A673 (cell line): ENCODE measurements around the gene ESRRA. TPM values are rescaled to one million over a fixed set of nuclear protein-coding genes. Genes with fewer than 3 reads are reported as not detected.
"Not testable (repeated sequence)": the region's sequence is repeated elsewhere in the genome, so short reads cannot be mapped to it uniquely, and the experiment has no call there.

Experiments
- BruUV-seq: library from RNA; stranded (reverse); fragments of 400-500 nt; replicated peaks from 2 replicates; lab custom pipeline; 2021; lab: Mats Ljungman, UMichigan
- CTCF ChIA-PET: fragments of 300-600 bp; sonication (Branson Sonifier 250); formaldehyde crosslinking; loops from one replicate; lab custom pipeline; 2022; ENCODE audit warnings: antibody characterized with exemption; lab: Charles Lee
- POLR2A ChIA-PET: fragments of 300-600 bp; sonication (Branson Sonifier 250); formaldehyde crosslinking; loops from one replicate; lab custom pipeline; 2022; ENCODE audit warnings: antibody characterized with exemption; ENCODE audit not compliant: low non-redundant PET; lab: Charles Lee
- DNase-seq: peaks from one replicate; pipeline ENCODE4 v3.0.0-alpha.2; 2015; ENCODE audit warnings: low spot score
- H3K27ac ChIP-seq: fragments of 200-600 bp; sonication (generic); 2 replicates; pipeline ENCODE4 v1.5.1; 2016; ENCODE audit warnings: mixed run types, low read depth, mild to moderate bottlenecking, mixed read lengths, antibody characterized with exemption, low read length; ENCODE audit not compliant: poor library complexity, severe bottlenecking
- H3K27me3 ChIP-seq: fragments of 200-600 bp; sonication (generic); replicated peaks from 2 replicates; pipeline ENCODE4 v1.6.1; 2017; ENCODE audit warnings: mixed run types, low read depth, mild to moderate bottlenecking, mixed read lengths, antibody characterized with exemption, low read length; ENCODE audit not compliant: insufficient read depth, poor library complexity
- H3K36me3 ChIP-seq: fragments of 200-600 bp; sonication (generic); 2 replicates; pipeline ENCODE4 v1.6.1; 2016; ENCODE audit warnings: mixed run types, mild to moderate bottlenecking, mixed read lengths, antibody characterized with exemption, low read length; ENCODE audit not compliant: insufficient read depth, poor library complexity, severe bottlenecking
- H3K4me1 ChIP-seq: fragments of 200-600 bp; sonication (generic); 2 replicates; pipeline ENCODE4 v1.6.1; 2017; ENCODE audit warnings: mixed run types, mild to moderate bottlenecking, mixed read lengths, antibody characterized with exemption, low read length; ENCODE audit not compliant: insufficient read depth, poor library complexity, severe bottlenecking
- H3K4me3 ChIP-seq: fragments of 200-600 bp; sonication (generic); 2 replicates; pipeline ENCODE4 v1.5.1; 2016; ENCODE audit warnings: low read depth, mixed run types, mild to moderate bottlenecking, mixed read lengths, low read length; ENCODE audit not compliant: poor library complexity, severe bottlenecking
- H3K9me3 ChIP-seq: fragments of 200-600 bp; sonication (generic); 2 replicates; pipeline ENCODE4 v1.6.1; 2016; ENCODE audit warnings: mixed run types, low read depth, mild to moderate bottlenecking, mixed read lengths, antibody characterized with exemption, low read length; ENCODE audit not compliant: poor library complexity, severe bottlenecking
- EZH2 ChIP-seq: fragments of 200-600 bp; sonication (generic); IDR thresholded peaks from 2 replicates; pipeline ENCODE4 v1.6.1; 2017; ENCODE audit warnings: borderline replicate concordance, low read depth, mild to moderate bottlenecking, mixed read lengths, antibody characterized with exemption, low read length; ENCODE audit not compliant: poor library complexity, severe bottlenecking
- intact Hi-C: fragments of 100-400 bp; cut with micrococcal nuclease; formaldehyde crosslinking; loops from one replicate; pipeline ENCODE4 v1.10.0; 2022; ENCODE audit not compliant: unreplicated experiment
- total RNA-seq: library from RNA; stranded (reverse); gene quantifications from 2 replicates; pipeline ENCODE4 v1.2.3, GENCODE V29; 2021
- TF ChIP-seq, protein P1 (sequence below): fragments of 300-800, 200-600 bp; sonication (generic); conservative IDR thresholded peaks from 2 replicates; pipeline ENCODE4 v1.5.1; 2017; ENCODE audit warnings: low read depth, mild to moderate bottlenecking, antibody characterized with exemption, low read length, moderate library complexity, mixed read lengths

ESRRA gene
- total RNA-seq, 1 experiment from 2014 or later: 63.8 TPM

GRCh38 chr11:64305691-64306562 is 603 bp downstream of the ESRRA start:
- Histone ChIP-seq H3K4me3 (peak overlapping the region; percentile 83), H3K4me1 (peaks cover 12% of the 10 kb centered on the region), H3K9me3 (no peaks in the 10 kb centered on the region), H3K27me3 (no peaks in the 10 kb centered on the region), H3K27ac (peak overlapping the region; percentile 84), H3K36me3 (peaks cover 4% of the 10 kb centered on the region)
- CTCF ChIA-PET: interaction anchor here (0.6 to 0.9 kb wide), 4 partner anchors 16 to 527 kb away, joined by 3 to 6 read pairs (median 4); no protein-coding TSS in a partner anchor
- intact Hi-C loops: loop anchor here (2.0 kb wide), 2 partner anchors 35 to 65 kb away; partner anchors contain the start of gene FKBP2
- BruUV-seq: TSS peak; percentile 39
- peak; percentile 79 for DNase-seq
- TF ChIP-seq EZH2: no peak
- TF ChIP-seq, protein P1, sequence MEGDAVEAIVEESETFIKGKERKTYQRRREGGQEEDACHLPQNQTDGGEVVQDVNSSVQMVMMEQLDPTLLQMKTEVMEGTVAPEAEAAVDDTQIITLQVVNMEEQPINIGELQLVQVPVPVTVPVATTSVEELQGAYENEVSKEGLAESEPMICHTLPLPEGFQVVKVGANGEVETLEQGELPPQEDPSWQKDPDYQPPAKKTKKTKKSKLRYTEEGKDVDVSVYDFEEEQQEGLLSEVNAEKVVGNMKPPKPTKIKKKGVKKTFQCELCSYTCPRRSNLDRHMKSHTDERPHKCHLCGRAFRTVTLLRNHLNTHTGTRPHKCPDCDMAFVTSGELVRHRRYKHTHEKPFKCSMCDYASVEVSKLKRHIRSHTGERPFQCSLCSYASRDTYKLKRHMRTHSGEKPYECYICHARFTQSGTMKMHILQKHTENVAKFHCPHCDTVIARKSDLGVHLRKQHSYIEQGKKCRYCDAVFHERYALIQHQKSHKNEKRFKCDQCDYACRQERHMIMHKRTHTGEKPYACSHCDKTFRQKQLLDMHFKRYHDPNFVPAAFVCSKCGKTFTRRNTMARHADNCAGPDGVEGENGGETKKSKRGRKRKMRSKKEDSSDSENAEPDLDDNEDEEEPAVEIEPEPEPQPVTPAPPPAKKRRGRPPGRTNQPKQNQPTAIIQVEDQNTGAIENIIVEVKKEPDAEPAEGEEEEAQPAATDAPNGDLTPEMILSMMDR: peak; percentile 61
- POLR2A ChIA-PET: interaction anchor here (0.6 kb wide), 1 partner anchor 112 kb away, joined by 6 read pairs; no protein-coding TSS in a partner anchor

- TF ChIP-seq, protein P1: no peak
- no peak for TF ChIP-seq EZH2
- no TSS peak for BruUV-seq
- ChIA-PET CTCF (no interaction called here), POLR2A (no interaction called here)
- Histone ChIP-seq H3K36me3 (peaks cover 4% of the 10 kb centered on the region), H3K9me3 (no peaks in the 10 kb centered on the region), H3K27ac (peak overlapping the region; percentile 84), H3K4me1 (peaks cover 12% of the 10 kb centered on the region), H3K27me3 (no peaks in the 10 kb centered on the region), H3K4me3 (peak overlapping the region; percentile 83)
- intact Hi-C loops: no loop called here
- no peak for DNase-seq
These were observed 1.2 kb downstream of the ESRRA start for GRCh38 chr11:64306563-64306875.

- peaks cover 4% of the 10 kb centered on the region for H3K36me3 ChIP-seq
- no peaks in the 10 kb centered on the region for H3K27me3 ChIP-seq
- ChIA-PET CTCF (no interaction called here), POLR2A (no interaction called here)
- no peak for DNase-seq
- H3K27ac ChIP-seq: peak overlapping the region; percentile 84
- TF ChIP-seq, protein P1: no peak
- no peak for TF ChIP-seq EZH2
- H3K4me3 ChIP-seq: peak overlapping the region; percentile 83
- H3K4me1 ChIP-seq: peaks cover 12% of the 10 kb centered on the region
- intact Hi-C loops: no loop called here
- no TSS peak for BruUV-seq
- H3K9me3 ChIP-seq: no peaks in the 10 kb centered on the region
These were observed 1.7 kb downstream of the ESRRA start for GRCh38 chr11:64306876-64307622.

DNA sequence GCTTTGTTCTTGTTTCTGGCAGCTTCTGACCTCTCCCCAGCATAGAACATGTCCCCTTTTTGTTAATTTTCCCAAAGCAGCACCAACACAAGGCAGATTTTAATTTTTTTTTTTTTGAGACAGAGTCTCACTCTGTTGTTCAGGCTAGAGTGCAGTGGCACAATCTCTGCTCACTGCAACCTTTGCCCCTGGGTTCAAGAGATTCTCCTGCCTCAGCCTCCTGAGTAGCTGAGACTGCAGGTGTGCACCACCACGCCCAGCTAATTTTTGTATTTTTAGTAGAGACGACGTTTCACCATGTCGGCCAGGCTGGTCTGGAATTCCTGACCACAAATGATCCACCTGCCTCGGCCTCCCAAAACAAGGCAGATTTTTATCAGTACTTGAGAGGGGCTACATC is 2.5 kb downstream of the ESRRA start:
- BruUV-seq, CTCF ChIA-PET, H3K36me3 ChIP-seq, H3K27me3 ChIP-seq, intact Hi-C loops, DNase-seq, H3K9me3 ChIP-seq, POLR2A ChIA-PET, H3K4me3 ChIP-seq: not testable (repeated sequence)
- peaks cover 12% of the 10 kb centered on the region for H3K4me1 ChIP-seq
- H3K27ac ChIP-seq: peak overlapping the region; percentile 14
